ENCODE measurements around the gene UBAC1. TPM values are rescaled to one million over a fixed set of nuclear protein-coding genes. Genes with fewer than 3 reads are reported as not detected.

Gene UBAC1
- total RNA-seq: 21.7 and 25.0 TPM in 2 replicates

GRCh38 chr9:135961277-135961715 lies at the start of gene UBAC1:
UBAC1 (minus strand) TSS chr9:135961373; CDS start chr9:135961162, 211 bp downstream.

GRCh38 chr9:135907431-135908092 lies 53.6 kb downstream of the UBAC1 start, which contains the start of gene CAMSAP1:
CAMSAP1 (minus strand) TSS chr9:135907546; CDS start chr9:135907159, 387 bp downstream.

Other genes starting within 250 kb of the UBAC1 start
- 16.9 and 18.2 TPM in 2 replicates for gene CAMSAP1, start 53.8 kb downstream of the UBAC1 start, total RNA-seq
- 24.8 and 28.0 TPM in 2 replicates for gene NACC2, start 133.9 kb upstream of the UBAC1 start, total RNA-seq
- 32.5 and 34.6 TPM in 2 replicates for gene TMEM250, start 157.5 kb upstream of the UBAC1 start, total RNA-seq
- not detected in 2 replicates for gene LHX3, start 243.8 kb upstream of the UBAC1 start, total RNA-seq